Measurements from ENCODE around the gene RTN4. TPM values are rescaled to one million over a fixed set of nuclear protein-coding genes. Genes with fewer than 3 reads are reported as not detected.

RTN4 gene
- polyA plus RNA-seq, 1 experiment, result 219 TPM

DNA sequence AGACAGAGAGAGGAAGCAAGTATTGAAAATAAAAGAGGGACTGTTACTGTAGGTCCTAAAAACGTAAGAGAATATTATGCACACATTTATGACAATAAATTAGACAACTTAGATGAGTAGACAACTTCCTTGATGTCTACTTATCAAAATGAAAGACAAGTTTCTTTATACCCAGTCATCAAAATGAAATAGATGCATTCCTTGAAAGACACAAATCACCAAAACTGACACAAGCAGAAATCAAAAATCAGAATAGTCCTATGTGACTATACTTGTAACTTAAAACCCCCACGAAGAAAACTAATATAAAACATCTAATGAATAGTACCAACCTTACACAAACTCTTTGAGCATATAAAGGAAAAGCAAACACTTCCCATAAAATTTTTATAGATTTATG is 14.5 kb downstream of the RTN4 start:
- H3K27me3 ChIP-seq (ENCODE audit: control insufficient read depth, insufficient read depth, low read length), result no peaks in the 10 kb centered on the region
- no peaks in the 10 kb centered on the region for H3K36me3 ChIP-seq (ENCODE audit: control insufficient read depth, insufficient read depth, low read length)
- POLR2A ChIA-PET, result no interaction called here

DNA sequence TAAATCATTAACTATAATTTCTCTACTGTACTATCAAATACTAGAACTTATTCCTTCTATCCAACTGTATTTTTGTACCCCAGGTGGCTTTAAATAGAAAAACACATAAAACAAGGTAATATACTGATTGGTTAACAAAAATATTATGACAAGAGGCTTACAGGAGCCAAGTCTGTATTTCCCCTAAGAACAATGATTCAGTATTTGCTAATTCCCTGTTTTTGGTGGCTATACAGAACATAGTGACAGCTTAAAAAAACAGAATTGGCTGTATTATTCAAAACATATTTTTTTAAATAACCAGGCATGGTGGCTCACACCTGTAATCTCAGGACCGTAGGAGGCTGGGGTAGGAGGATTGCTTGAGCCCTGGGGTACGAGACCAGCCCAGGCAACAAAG is 16.3 kb downstream of the RTN4 start:
- H3K36me3 ChIP-seq (ENCODE audit: control insufficient read depth, insufficient read depth, low read length), result no peaks in the 10 kb centered on the region
- DNase-seq (ENCODE audit: low read depth), result no peak
- H3K4me3 ChIP-seq (ENCODE audit: low read depth, low read length), result no peak overlapping the region
- TF ChIP-seq, protein P1, sequence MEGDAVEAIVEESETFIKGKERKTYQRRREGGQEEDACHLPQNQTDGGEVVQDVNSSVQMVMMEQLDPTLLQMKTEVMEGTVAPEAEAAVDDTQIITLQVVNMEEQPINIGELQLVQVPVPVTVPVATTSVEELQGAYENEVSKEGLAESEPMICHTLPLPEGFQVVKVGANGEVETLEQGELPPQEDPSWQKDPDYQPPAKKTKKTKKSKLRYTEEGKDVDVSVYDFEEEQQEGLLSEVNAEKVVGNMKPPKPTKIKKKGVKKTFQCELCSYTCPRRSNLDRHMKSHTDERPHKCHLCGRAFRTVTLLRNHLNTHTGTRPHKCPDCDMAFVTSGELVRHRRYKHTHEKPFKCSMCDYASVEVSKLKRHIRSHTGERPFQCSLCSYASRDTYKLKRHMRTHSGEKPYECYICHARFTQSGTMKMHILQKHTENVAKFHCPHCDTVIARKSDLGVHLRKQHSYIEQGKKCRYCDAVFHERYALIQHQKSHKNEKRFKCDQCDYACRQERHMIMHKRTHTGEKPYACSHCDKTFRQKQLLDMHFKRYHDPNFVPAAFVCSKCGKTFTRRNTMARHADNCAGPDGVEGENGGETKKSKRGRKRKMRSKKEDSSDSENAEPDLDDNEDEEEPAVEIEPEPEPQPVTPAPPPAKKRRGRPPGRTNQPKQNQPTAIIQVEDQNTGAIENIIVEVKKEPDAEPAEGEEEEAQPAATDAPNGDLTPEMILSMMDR (IDR thresholded peaks at IDR 0.05; ENCODE audit: insufficient read depth, low read depth, low read length), result no peak
- ChIA-PET CTCF (interaction anchor here (1.0 to 1.2 kb wide), 3 partner anchors 14 to 134 kb away, joined by 3 to 6 read pairs (median 3); partner anchors contain the start of gene RTN4), POLR2A (no interaction called here)
- H3K27me3 ChIP-seq (ENCODE audit: control insufficient read depth, insufficient read depth, low read length), result no peaks in the 10 kb centered on the region

More for the DNA sequence above, 14.5 kb downstream of the RTN4 start:
- no peak for DNase-seq (ENCODE audit: low read depth)
- no peak overlapping the region for H3K4me3 ChIP-seq (ENCODE audit: low read depth, low read length)
- CTCF ChIA-PET, result interaction anchor here (1.3 kb wide), 1 partner anchor 10 kb away, joined by 4 read pairs; no protein-coding TSS in a partner anchor
- TF ChIP-seq, protein P1 (IDR thresholded peaks at IDR 0.05; ENCODE audit: insufficient read depth, low read depth, low read length), result no peak

DNA sequence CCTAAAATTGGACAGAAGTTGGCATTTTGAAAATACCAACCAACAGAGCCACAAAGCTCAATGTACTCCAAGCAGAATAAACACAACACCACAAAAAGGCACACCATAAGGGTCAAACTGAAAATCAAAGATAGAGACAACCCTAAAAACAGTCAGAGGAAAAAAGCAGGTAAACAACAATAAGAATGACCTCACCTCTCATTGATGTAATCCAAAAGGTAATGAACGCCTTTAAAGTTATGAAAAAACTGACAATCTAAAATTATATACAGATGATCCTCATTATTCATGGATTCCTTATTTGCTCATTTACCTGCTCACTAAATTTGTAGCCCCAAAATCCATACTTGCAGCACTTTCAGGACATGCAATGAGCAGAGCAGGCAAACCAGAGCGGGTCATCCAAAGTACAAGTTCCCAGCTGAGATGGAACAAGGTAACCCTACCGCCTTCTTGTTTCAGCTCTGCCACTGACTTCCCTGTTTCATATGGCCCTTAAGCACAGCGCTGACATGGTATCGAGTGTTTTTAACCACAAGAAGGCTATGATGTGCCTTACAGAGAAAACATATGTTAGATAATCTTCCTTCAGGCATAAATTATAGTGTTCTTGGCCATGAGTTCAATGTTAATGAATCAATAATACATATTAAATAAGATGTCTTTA is 17.0 kb downstream of the RTN4 start:
- DNase-seq (ENCODE audit: low read depth), result no peak
- TF ChIP-seq, protein P1 (IDR thresholded peaks at IDR 0.05; ENCODE audit: insufficient read depth, low read depth, low read length), result no peak
- Histone ChIP-seq H3K36me3 (ENCODE audit: control insufficient read depth, insufficient read depth, low read length) (no peaks in the 10 kb centered on the region), H3K4me3 (ENCODE audit: low read depth, low read length) (no peak overlapping the region), H3K27me3 (ENCODE audit: control insufficient read depth, insufficient read depth, low read length) (no peaks in the 10 kb centered on the region)
- CTCF ChIA-PET, result interaction anchor here (0.7 to 1.4 kb wide), 6 partner anchors 11 to 67 kb away, joined by 3 to 6 read pairs (median 4); partner anchors contain the start of gene RTN4
- POLR2A ChIA-PET, result no interaction called here

DNA sequence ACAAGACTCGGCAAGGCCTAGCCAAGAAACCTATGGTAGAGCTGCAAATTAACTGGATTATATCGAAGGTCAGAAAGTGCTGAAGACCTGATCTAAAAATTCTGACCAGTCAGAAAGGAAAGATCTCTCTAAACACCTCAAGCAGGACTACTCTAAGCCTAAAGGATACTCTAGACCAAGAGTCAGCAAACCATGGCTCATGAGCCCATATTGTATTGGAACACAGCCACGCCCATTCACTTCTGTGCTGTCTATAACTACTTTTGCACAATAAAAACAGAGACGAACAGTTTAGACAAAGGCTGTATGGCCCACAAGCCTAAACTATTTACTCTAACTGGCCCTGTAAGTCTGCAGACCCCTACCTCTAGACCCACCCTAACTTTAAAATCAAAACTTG is 18.7 kb downstream of the RTN4 start:
- TF ChIP-seq, protein P1 (IDR thresholded peaks at IDR 0.05; ENCODE audit: insufficient read depth, low read depth, low read length), result no peak
- Histone ChIP-seq H3K27me3 (ENCODE audit: control insufficient read depth, insufficient read depth, low read length) (no peaks in the 10 kb centered on the region), H3K36me3 (ENCODE audit: control insufficient read depth, insufficient read depth, low read length) (no peaks in the 10 kb centered on the region), H3K4me3 (ENCODE audit: low read depth, low read length) (no peak overlapping the region)
- POLR2A ChIA-PET, result no interaction called here
- CTCF ChIA-PET, result interaction anchor here (1.4 kb wide), 1 partner anchor 17 kb away, joined by 6 read pairs; no protein-coding TSS in a partner anchor
- no peak for DNase-seq (ENCODE audit: low read depth)

DNA sequence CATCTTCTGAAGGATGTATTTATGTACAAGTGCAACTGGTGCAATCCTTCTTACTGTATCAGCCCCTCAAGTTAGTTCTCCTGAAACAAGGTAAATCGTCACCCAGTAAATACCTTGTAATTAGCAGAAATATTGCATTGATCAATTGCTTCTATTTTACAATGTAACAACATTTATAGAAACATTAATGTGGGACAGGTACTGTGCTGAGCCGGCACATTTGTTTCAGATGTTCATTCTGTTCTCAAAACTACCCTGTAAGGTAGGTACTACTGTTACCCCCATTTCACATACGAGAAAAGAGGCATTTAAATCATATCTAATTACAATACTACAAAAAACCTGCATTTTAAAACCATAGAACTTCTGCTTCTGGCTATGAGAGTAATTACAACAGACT is 19.5 kb downstream of the RTN4 start:
- Histone ChIP-seq H3K36me3 (ENCODE audit: control insufficient read depth, insufficient read depth, low read length) (no peaks in the 10 kb centered on the region), H3K27me3 (ENCODE audit: control insufficient read depth, insufficient read depth, low read length) (no peaks in the 10 kb centered on the region), H3K4me3 (ENCODE audit: low read depth, low read length) (no peak overlapping the region)
- CTCF ChIA-PET, result no interaction called here
- DNase-seq (ENCODE audit: low read depth), result no peak
- POLR2A ChIA-PET, result no interaction called here
- TF ChIP-seq, protein P1 (IDR thresholded peaks at IDR 0.05; ENCODE audit: insufficient read depth, low read depth, low read length), result no peak
